Stimulated activated CD4-positive, alpha-beta T cell treated with anti-CD3 and anti-CD28 coated beads, Interleukin-2, amount 100 ng/mL, for 4 hours (primary cell): ENCODE measurements around the gene TMEM174.
A peak's percentile ranks its signal among the peaks of the same experiment; 100 is the strongest.

Source experiments
- DNase-seq: peaks from one replicate; pipeline ENCODE4 v3.0.0-alpha.2; 2020; ENCODE audit warnings: low read depth

Gene TMEM174

GRCh38 chr5:73154208-73155006 lies 18.6 kb upstream of the TMEM174 start:
- no peak for DNase-seq

- DNase-seq: no peak
These were observed 17.4 kb upstream of the TMEM174 start for GRCh38 chr5:73155271-73156222.

DNA sequence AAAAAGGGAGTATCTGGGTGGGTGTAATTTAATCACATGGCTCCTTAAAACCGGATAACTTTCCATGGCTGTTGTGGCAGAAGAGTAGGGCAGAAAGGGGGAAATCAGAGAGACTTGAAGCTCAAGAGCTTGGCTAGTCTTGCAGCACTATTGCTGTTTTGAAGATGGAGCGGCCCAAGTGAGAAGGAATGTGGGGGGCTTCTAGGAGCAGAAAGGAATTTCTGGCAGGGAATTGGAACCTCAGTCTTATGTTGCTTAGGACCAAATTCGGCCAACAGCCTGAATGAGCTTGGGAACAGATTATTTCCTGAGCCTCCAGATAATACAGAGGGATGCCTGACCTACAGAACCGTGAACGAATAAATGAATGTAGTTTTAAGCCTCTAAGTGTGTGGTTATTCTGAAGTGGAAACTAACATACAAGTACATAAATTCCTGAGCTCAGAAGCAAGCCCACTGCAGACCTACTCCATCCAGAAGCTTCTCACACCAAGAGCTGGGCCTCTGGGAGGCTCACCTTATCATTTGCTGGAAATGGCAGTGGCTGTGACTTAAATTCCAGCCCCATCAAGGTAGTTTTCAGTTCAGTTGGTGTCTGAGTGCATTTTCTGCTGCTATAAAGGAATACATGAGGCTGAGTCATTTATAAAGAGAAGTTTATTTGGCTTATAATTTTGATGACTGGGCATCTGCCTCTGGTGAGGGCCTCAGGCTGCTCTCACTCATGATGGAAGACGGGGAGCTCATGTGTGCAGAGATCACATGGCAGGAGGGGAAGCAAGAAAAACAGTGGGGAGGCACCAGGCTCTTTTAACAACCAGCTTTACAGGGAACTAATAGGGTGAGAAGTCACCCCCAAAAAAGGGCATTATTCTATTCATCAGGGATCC lies 15.3 kb upstream of the TMEM174 start:
- no peak for DNase-seq

GRCh38 chr5:73158313-73158712 lies 14.7 kb upstream of the TMEM174 start:
- DNase-seq: no peak

- DNase-seq: peak; percentile 52
These were observed 12.7 kb upstream of the TMEM174 start for GRCh38 chr5:73160239-73160671.

GRCh38 chr5:73170522-73170921 lies 2.5 kb upstream of the TMEM174 start:
- DNase-seq: no peak

GRCh38 chr5:73171495-73171894 lies 1.5 kb upstream of the TMEM174 start:
- no peak for DNase-seq

DNA sequence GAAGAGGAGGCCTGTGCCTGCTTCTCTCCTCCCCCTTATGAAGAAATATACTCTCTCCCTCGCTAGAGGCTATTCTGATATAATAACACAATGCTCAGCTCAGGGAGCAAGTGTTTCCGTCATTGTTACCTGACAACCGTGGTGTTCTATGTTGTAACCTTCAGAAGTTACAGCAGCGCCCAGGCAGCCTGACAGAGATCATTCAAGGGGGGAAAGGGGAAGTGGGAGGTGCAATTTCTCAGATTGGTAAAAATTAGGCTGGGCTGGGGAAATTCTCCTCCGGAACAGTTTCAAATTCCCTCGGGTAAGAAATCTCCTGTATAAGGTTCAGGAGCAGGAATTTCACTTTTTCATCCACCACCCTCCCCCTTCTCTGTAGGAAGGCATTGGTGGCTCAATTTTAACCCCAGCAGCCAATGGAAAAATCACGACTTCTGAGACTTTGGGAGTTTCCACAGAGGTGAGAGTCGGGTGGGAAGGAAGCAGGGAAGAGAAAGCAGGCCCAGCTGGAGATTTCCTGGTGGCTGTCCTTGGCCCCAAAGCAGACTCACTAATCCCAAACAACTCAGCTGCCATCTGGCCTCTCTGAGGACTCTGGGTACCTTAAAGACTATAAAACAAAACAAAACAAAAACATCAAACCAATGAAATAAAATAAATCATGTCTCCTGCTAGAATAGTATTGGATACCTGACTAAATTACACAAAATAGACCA lies 1.3 kb downstream of the TMEM174 start:
- DNase-seq: no peak

DNA sequence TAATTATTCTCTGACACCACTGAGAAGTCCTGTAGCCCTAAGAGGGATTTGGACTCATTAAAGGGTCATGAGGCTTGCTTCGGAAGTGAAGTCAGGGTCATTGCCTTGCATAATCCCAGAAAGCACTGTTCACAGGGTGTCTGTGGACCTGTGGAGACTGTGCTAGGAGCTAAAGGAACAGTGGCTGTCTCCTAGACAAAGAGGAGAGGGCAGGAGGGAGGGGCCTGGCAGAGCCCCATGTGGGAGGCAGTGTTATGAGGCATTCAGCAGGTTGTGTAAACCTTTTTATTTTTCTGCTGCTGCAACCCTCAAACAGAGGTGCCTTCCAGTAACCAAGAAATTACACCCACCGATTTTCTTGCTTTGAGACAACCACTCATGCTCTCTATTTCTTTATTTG lies 3.3 kb downstream of the TMEM174 start:
- DNase-seq: no peak

- DNase-seq: no peak
These were observed 5.3 kb downstream of the TMEM174 start for GRCh38 chr5:73178265-73178664.

DNA sequence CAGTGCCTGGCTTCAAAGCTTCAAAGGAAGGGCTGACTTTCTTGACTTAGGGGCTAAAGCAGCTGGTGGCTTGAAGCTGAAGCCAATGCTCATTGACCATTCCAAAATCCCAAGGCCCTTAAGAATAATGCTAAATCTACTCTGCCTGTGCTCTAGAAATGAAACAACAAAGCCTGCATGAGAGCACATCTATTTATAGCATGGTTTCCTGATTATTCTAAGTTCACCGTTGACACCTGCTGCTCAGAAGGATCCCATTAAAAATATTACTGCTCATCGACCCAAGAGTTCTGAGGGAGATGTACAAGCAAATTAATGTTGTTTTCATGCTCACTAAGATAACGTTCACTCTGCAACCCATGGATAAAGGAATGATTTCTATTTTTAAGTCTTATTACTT lies 6.7 kb downstream of the TMEM174 start:
- no peak for DNase-seq

- DNase-seq: no peak
These were observed 7.6 kb downstream of the TMEM174 start for GRCh38 chr5:73180566-73180965.

GRCh38 chr5:73182307-73182706 lies 9.3 kb downstream of the TMEM174 start:
- DNase-seq: no peak

DNA sequence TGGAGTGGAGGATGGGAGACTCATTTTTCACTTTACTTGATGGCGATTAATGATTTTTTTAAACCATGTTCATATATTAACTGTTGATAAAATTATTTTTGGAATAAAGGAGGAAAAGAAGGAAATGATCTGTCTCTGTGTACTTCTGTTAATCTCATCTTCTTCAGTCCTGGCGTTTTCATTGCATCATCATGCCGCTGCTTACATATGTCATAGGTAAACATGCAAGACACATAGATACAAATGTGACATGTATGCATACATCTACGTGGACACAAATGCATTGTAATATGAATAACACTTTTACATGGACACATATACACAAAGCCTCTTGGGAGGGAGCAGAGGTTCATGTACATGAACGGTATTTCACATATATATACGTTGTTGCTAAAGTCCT lies 10.0 kb downstream of the TMEM174 start:
- DNase-seq: no peak

GRCh38 chr5:73183481-73183891 lies 10.5 kb downstream of the TMEM174 start:
- no peak for DNase-seq

- no peak for DNase-seq
These were observed 14.0 kb downstream of the TMEM174 start for GRCh38 chr5:73186976-73187375.

- no peak for DNase-seq
These were observed 16.0 kb downstream of the TMEM174 start for GRCh38 chr5:73188764-73189531.

DNA sequence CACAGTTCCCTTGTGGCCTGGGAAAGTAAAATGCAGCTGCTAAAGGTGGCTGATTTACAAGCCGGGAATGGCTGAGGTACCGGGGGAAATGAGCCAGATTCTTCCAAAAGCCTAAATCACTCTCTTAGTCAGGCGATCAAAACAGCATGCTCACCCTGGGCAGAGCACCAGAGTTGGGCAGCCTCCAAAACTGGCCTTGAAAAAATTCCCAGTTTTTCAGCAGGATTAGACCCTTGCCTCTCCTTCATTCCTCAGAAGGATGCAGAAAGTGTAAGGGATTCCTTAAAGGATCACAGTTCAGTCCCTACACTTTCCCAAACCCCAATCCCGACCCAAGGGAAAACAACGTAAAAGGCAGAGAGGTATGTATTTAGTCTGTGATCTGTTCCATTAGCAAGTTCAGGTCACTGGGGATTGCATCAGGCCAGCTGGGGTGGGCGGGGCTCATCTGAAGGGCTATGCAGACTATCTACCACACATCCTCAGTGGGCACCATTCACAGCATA lies 16.9 kb downstream of the TMEM174 start:
- DNase-seq: no peak

GRCh38 chr5:73192370-73192769 lies 19.4 kb downstream of the TMEM174 start:
- no peak for DNase-seq

GRCh38 chr5:73193592-73193991 lies 20.6 kb downstream of the TMEM174 start:
- no peak for DNase-seq
